ENCODE data around the gene DAP.

DNA sequence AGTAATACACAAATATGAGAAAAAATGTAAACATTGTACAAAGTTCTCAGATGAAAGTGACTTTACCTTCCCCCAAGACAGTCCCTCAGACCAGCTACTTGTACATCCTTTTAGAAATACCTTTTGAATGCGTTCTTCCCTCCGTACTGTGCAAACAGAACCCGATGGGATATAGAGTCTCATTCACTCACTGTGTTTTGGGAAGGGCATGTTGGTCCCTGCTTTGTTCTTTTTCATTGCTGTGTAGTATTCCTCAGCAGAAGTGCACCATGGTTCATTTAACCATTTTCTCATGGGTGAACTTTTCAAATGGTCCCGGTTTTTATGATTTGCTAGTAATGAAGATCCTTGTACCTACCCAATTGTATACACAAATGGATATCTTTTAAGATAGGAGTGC is 102.8 kb downstream of the DAP start:
- TF ChIP-seq ZNF274 (IDR thresholded peaks at IDR 0.05; ENCODE audit: low read depth, low read length) (no peak), YY1 (IDR thresholded peaks at IDR 0.05; ENCODE audit: insufficient read depth, insufficient read length) (no peak)

Data from NT2/D1 (cell line).